Fibroblast of lung (primary cell): ENCODE results near the gene LRRIQ3. TPM values are rescaled to one million over a fixed set of nuclear protein-coding genes. Genes with fewer than 3 reads are reported as not detected.

Experiments
- DNase-seq, 2 donors: peaks; one replicate each; pipeline versions ENCODE4 v3.0.0 to v3.0.0-alpha.2; 2010; ENCODE audit warnings: low read depth in 2 of 2
- H2AFZ ChIP-seq: 2 replicates; pipeline ENCODE4 v1.5.1; 2012; ENCODE audit warnings: low read length, control low read depth, inconsistent platforms
- H3K27ac ChIP-seq: 2 replicates; pipeline ENCODE4 v1.5.1; 2011; ENCODE audit warnings: low read length, control low read depth; ENCODE audit not compliant: insufficient read depth
- H3K27me3 ChIP-seq: 2 replicates; pipeline ENCODE4 v1.5.1; 2011; ENCODE audit warnings: mild to moderate bottlenecking, low read length; ENCODE audit not compliant: control insufficient read depth, insufficient read depth
- H3K36me3 ChIP-seq: 2 replicates; pipeline ENCODE4 v1.5.1; 2011; ENCODE audit warnings: low read length; ENCODE audit not compliant: control insufficient read depth, insufficient read depth
- H3K4me1 ChIP-seq: 2 replicates; pipeline ENCODE4 v1.5.1; 2011; ENCODE audit warnings: low read length; ENCODE audit not compliant: control insufficient read depth, insufficient read depth; ENCODE audit errors: extremely low read depth
- H3K4me2 ChIP-seq: 2 replicates; pipeline ENCODE4 v1.5.1; 2011; ENCODE audit warnings: low read length, control low read depth; ENCODE audit not compliant: insufficient read depth; ENCODE audit errors: extremely low read depth
- H3K4me3 ChIP-seq, 4 experiments: fragments of 200-600 bp in 1 of 4; sonication (generic) in 1 of 4; replicated peaks in 1 of 4; 2 replicates each; pipeline ENCODE4 v1.5.1; 2011 to 2016; ENCODE audit warnings: low read length in 4 of 4, low read depth in 3 of 4, mild to moderate bottlenecking in 3 of 4, control low read depth in 2 of 4, inconsistent platforms in 1 of 4, mixed read lengths in 1 of 4; ENCODE audit not compliant: insufficient read depth in 1 of 4; ENCODE audit errors: control extremely low read depth in 1 of 4
- H3K79me2 ChIP-seq: 2 replicates; pipeline ENCODE4 v1.5.1; 2012; ENCODE audit warnings: mild to moderate bottlenecking, low read length, inconsistent platforms; ENCODE audit not compliant: control insufficient read depth, insufficient read depth
- H3K9ac ChIP-seq: 2 replicates; pipeline ENCODE4 v1.5.1; 2011; ENCODE audit warnings: mild to moderate bottlenecking, low read length, control low read depth; ENCODE audit not compliant: insufficient read depth
- H3K9me3 ChIP-seq: 2 replicates; pipeline ENCODE4 v1.5.1; 2012; ENCODE audit warnings: low read depth, low read length; ENCODE audit not compliant: control insufficient read depth, insufficient read depth
- H4K20me1 ChIP-seq: 2 replicates; pipeline ENCODE4 v1.5.1; 2011; ENCODE audit warnings: low read length; ENCODE audit not compliant: control insufficient read depth, insufficient read depth; ENCODE audit errors: extremely low read depth
- CTCF ChIP-seq, 2 donors: IDR thresholded peaks in 1 of 2; conservative IDR thresholded peaks in 1 of 2; 1 replicate in 1 of 2; 2 replicates in 1 of 2; pipeline ENCODE4 v1.5.1; 2011 to 2012; ENCODE audit warnings: low read length in 2 of 2, control low read depth in 1 of 2, inconsistent platforms in 1 of 2, low read depth in 1 of 2, mild to moderate bottlenecking in 1 of 2
- EZH2 ChIP-seq: IDR thresholded peaks from 2 replicates; pipeline ENCODE4 v1.5.1; 2012; ENCODE audit warnings: low read length, control low read depth, mild to moderate bottlenecking; ENCODE audit errors: missing control alignments
- polyA plus RNA-seq, 2 donors: library from polyadenylated mRNA; depleted of rRNA in 1 of 2; stranded (reverse) in 1 of 2; unstranded in 1 of 2; fragments of >200 nt; gene quantifications; 2 replicates each; pipeline ENCODE4 v1.2.1, GENCODE V29; 2011 to 2012; ENCODE audit warnings: missing spikeins in 1 of 2
- total RNA-seq: library from RNA; depleted of rRNA; stranded (reverse); fragments of >200 nt; gene quantifications from 2 replicates; pipeline ENCODE4 v1.2.1, GENCODE V29; 2014

LRRIQ3 gene
- total and polyA plus RNA-seq, 2 donors (not counting 1 experiment from before 2014, with no cell fraction given) = 0.56 to 1.3 TPM

GRCh38 chr1:74197255-74197654 lies 721 bp downstream of the LRRIQ3 start:
- peak overlapping the region; percentile 51 for H3K9ac ChIP-seq

GRCh38 chr1:74195339-74195738 lies 2.6 kb downstream of the LRRIQ3 start:
- no peak overlapping the region for H3K27ac ChIP-seq
- no peaks in the 10 kb centered on the region for H3K36me3 ChIP-seq
- no peak overlapping the region for H3K4me3 ChIP-seq
- H3K79me2 ChIP-seq = no peaks in the 10 kb centered on the region
- DNase-seq = no peak
- no peak overlapping the region for H3K9ac ChIP-seq
- H3K9me3 ChIP-seq = no peaks in the 10 kb centered on the region
- H3K4me1 ChIP-seq = no peaks in the 10 kb centered on the region
- no peaks in the 10 kb centered on the region for H3K27me3 ChIP-seq
- H4K20me1 ChIP-seq = no peaks in the 10 kb centered on the region
- no peak for TF ChIP-seq CTCF (conservative IDR thresholded peaks at IDR 0.05 in 1 of 2, IDR thresholded peaks at IDR 0.05 in 1 of 2; ENCODE audit: low read depth in 1 of 2, low read length in 2 of 2)
- no peak for TF ChIP-seq EZH2
- no peak overlapping the region for H3K4me2 ChIP-seq
- H2AFZ ChIP-seq = no peak overlapping the region

More at GRCh38 chr1:74197255-74197654, 721 bp downstream of the LRRIQ3 start:
- DNase-seq = no peak
- H3K4me1 ChIP-seq = no peaks in the 10 kb centered on the region
- peak overlapping the region; percentile 91 for H3K27ac ChIP-seq
- H4K20me1 ChIP-seq = no peaks in the 10 kb centered on the region
- H3K4me2 ChIP-seq = peak overlapping the region; percentile 83
- H2AFZ ChIP-seq = peak overlapping the region; percentile 80
- peak overlapping the region; percentile 71 to 92 (median 76) for H3K4me3 ChIP-seq
- peaks cover 2% of the 10 kb centered on the region for H3K36me3 ChIP-seq
- no peak for TF ChIP-seq CTCF (conservative IDR thresholded peaks at IDR 0.05 in 1 of 2, IDR thresholded peaks at IDR 0.05 in 1 of 2; ENCODE audit: low read depth in 1 of 2, low read length in 2 of 2)
- no peak for TF ChIP-seq EZH2
- H3K79me2 ChIP-seq = no peaks in the 10 kb centered on the region
- no peaks in the 10 kb centered on the region for H3K27me3 ChIP-seq
- H3K9me3 ChIP-seq = no peaks in the 10 kb centered on the region

- Histone ChIP-seq H3K27me3 (no peaks in the 10 kb centered on the region), H3K27ac (no peak overlapping the region), H3K4me1 (no peaks in the 10 kb centered on the region), H3K9ac (no peak overlapping the region), H3K9me3 (no peaks in the 10 kb centered on the region), H3K79me2 (no peaks in the 10 kb centered on the region), H4K20me1 (no peaks in the 10 kb centered on the region), H3K4me3 (no peak overlapping the region), H2AFZ (no peak overlapping the region), H3K4me2 (no peak overlapping the region), H3K36me3 (no peaks in the 10 kb centered on the region)
- DNase-seq = peak; percentile 24 to 62
- TF ChIP-seq CTCF (conservative IDR thresholded peaks at IDR 0.05 in 1 of 2, IDR thresholded peaks at IDR 0.05 in 1 of 2; ENCODE audit: low read depth in 1 of 2, low read length in 2 of 2) (no peak), EZH2 (no peak)
These were observed 4.1 kb downstream of the LRRIQ3 start for GRCh38 chr1:74193908-74194307.
